Muscle of arm (tissue), 14 donors: ENCODE measurements around the gene KRT34. TPM values are rescaled to one million over a fixed set of nuclear protein-coding genes. Genes with fewer than 3 reads are reported as not detected.
"Not testable (repeated sequence)": the region's sequence is repeated elsewhere in the genome, so short reads cannot be mapped to it uniquely, and the experiment has no call there.

ENCODE experiments used
- DNase-seq: peaks from one replicate; pipeline ENCODE4 v3.0.0-alpha.2; 2013
- long read RNA-seq, 11 donors: transcript quantifications; one replicate each; lab custom pipeline, GENCODE V29; 2026
- polyA plus RNA-seq, 12 donors: library from polyadenylated mRNA; unstranded; fragments of 120-200 nt; gene quantifications; one replicate each; pipeline ENCODE4 v1.2.1, GENCODE V29; 2013; ENCODE audit not compliant: insufficient read length in 12 of 12

The KRT34 gene
- under 1 TPM in 1 of 12 donors, not detected in 11; 0.33 TPM for polyA plus RNA-seq
- long read RNA-seq, donor 1, result 0 reads
- long read RNA-seq, donor 2, result 0 reads
- long read RNA-seq, donor 3, result 0 reads
- long read RNA-seq, donor 4, result 0 reads
- long read RNA-seq, donor 5, result 0 reads
- long read RNA-seq, donor 6, result 0 reads
- long read RNA-seq, donor 7, result 0 reads
- long read RNA-seq, donor 8, result 0 reads
- long read RNA-seq, donor 9, result 0 reads
- long read RNA-seq, donor 10, result 0 reads
- long read RNA-seq, donor 11, result 0 reads

GRCh38 chr17:41381943-41382342 lies at the start of gene KRT34:
Gene KRT34, minus strand, starts transcription at chr17:41382306. Its CDS starts 60 bp downstream, at chr17:41382246.
- DNase-seq, result not testable (repeated sequence)

DNA sequence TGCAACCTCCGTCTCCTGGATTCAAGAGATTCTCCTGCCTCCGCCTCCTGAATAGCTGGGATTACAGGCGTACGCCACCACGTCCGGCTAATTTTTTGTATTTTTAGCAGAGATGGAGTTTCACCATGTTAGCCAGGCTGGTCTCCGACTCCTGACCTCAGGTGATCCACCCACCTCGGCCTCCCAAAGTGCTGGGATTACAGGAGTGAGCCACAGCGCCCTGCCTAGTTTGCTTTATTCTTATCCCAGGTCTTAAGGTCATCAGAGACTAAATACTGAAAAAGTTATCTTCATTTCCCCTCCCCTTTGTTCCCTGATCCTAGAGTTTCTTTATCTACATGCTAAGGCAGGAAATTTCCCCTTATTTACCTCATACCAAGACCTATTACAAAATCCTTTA lies 48.3 kb upstream of the KRT34 start:
- DNase-seq, result not testable (repeated sequence)

- DNase-seq, result no peak
Observed at GRCh38 chr17:41429667-41430066, 47.6 kb upstream of the KRT34 start.

DNA sequence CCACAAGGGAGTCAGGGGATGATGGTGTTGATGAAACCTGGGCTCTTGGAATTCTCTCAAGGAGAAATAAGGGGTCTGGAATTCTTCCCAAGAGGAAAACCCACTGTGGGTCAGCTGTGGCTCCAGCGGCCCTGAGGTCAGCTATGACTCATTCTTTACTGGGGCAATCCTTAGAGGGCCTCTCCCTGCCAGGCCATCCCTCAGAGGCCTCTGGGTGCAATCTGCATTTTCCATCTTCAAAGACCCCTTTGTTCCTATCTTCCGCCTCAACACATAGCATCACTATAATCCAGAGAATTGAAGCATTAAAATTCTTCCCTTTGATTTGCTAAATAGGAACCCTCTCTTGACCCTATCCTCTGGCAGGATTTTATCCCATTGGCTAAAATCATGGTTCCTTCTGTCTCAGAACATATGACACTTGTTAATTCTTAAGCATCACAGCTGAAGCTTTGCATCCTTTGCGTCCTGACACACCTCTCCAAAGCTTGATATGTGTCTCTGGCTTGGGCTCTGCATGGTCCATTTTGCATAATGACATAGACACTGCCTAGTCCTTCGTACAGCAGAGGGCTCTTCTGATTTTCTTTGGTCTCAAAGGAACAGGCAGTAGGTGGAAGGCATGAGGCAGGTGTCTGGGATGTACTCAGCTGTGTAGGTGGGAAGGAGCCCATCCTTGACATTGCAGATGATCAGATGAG lies 46.6 kb upstream of the KRT34 start:
- no peak for DNase-seq

- DNase-seq, result no peak
Observed at GRCh38 chr17:41424111-41424635, 42.1 kb upstream of the KRT34 start, which contains the start of gene KRT37. Gene KRT37, minus strand, starts transcription at chr17:41424585. Its CDS starts 62 bp downstream, at chr17:41424523.

DNA sequence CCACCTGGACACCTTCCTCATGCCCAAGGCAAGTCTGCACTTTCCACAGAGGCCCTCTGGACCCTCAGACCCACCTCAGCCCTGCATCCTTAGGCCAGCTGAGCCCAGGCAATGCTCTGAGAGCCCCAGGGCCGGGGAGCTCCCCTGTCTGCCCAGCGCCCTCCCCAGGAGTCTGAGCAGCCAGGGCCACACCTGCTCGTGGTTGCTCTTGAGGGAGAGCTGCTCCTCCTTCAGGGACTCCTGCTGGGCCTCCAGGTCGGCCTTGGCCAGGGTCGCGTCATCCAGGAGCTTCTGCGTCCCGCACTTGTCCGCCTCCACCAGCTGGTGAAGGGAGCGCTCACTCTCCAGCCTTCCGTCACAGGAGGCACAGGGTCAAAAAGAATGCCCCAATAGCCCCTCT lies 40.5 kb upstream of the KRT34 start:
- not testable (repeated sequence) for DNase-seq

GRCh38 chr17:41421617-41422016 lies 39.5 kb upstream of the KRT34 start:
- no peak for DNase-seq

DNA sequence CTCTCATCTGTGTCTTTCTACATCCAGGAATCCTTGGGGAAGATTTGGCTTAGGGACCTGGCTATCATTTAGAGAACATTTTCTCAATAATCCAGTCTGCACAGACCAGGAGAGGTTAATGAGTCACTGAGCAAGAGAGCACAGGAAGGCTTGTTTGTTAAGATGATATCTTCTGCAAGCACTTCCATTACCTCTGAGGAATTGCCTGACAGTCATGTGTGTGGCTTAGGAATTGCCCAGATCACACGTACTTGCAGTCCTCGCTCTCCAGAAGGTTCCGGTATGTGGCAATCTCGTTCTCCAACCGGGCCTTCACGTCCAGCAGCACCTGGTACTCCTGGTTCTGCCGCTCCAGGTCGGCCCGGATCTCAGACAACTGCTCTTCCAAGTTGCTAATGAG lies 39.0 kb upstream of the KRT34 start:
- DNase-seq, result no peak

DNA sequence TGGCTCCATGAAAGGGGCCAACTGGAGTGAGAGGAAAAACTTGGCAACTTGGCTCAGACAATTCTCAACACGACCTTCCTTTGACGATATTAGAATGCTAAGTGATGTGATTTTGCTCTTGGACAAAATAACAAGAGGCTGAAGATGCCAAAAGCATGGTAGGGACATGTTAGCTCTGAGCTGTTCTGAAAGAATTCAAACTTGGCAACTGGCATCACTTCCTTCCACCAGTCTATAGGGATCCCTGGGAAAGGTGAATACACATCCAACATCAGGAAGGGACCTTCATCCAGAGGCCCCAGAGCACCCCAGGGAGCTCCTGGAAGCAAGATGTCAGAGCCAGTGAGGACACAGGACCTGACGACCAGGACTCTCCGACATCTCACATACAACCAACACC lies 38.0 kb upstream of the KRT34 start:
- DNase-seq, result no peak

GRCh38 chr17:41419716-41420115 lies 37.6 kb upstream of the KRT34 start:
- no peak for DNase-seq

DNA sequence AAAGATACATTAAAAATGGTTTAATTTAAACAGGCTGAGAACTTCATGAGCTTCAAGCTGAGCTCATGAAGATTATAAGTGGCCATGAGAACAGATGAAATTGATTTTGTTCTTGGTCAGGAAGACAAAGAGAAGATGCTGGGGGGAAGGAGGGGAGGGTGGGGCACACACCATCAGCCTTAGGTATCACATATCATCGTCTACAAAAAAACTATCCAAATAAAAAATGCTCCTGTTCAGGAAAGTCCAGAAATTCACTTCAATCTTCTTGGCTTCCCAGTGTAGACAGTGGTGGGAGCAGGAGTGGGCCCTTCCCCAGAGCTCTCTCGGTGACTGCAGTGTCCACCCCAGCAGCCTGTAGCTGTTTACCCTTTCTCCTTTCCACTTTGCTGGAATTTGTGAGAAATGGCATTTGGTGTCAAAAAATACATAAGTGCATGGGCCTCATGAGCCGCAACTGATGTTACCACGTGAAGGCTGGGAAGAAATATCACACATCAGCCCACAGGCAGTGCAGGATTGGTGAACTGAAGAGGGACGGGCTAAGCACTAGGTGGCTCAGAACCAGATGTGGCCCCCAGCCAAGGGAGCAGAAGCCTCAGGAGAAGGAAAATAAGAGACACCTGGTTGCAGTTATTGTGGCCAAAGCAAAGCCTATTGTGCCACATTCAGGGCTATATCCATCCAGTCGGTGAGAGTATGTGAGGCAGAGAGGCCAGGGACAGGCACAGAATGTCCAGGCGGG lies 36.2 kb upstream of the KRT34 start:
- no peak for DNase-seq

DNA sequence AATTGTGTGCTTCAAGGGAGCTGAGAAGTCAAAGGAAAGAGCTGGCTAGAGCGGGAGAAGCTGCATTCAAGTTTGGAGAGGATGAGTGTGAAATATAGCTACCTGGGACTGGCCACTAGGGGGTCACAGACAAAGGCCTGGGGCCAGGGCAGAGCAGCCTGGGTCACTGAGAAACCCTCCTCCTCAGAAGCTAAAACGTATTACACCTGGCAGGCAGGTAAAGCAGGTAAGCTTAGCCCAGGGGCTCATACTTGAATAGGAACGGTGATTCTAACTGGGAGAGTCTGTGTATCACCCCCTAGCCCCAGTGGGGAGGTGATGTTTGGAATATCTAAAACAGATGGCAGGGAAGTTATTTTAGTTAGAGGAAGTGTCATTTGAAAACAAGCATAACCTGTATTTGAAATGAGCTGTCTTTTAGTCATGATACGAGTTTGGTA lies 35.5 kb upstream of the KRT34 start:
- DNase-seq, result no peak

DNA sequence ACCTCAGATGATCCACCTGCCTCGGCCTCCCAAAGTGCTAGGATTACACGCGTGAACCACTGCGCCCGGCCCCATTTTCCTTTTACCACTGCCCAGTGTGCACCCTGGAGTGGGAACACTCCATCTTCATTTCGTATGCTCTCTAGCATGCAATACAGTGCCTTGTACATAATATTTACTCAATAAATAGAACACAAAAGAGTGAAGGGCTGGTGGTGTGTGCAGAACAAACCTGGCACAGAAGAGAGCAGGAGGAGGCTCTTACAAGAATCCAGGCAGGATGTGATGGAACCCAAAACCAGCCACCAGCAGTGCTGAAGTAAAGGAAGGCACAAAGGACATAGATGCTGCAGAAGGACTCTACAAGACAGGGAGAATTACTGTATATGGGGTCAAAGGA lies 35.0 kb upstream of the KRT34 start:
- no peak for DNase-seq

DNA sequence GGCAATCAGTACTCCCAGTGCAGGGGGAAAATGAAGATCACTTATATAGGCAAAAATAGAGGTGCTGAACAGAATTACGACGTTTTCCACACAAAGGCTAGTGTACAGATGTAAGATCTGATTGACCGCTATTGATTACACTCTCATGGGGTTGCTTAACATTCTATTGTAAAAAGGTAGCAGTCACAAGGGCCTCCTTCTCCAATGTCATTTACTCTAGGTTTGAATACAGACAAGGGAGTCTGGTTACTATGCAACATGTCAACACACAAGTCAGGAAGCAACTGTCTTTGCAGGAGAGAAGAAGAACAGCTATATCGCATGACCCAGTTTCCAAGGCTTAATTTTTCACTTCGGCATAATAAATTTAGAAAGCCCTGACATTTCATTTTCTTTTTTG lies 34.4 kb upstream of the KRT34 start:
- DNase-seq, result no peak

GRCh38 chr17:41415833-41416335 lies 33.8 kb upstream of the KRT34 start:
- no peak for DNase-seq

DNA sequence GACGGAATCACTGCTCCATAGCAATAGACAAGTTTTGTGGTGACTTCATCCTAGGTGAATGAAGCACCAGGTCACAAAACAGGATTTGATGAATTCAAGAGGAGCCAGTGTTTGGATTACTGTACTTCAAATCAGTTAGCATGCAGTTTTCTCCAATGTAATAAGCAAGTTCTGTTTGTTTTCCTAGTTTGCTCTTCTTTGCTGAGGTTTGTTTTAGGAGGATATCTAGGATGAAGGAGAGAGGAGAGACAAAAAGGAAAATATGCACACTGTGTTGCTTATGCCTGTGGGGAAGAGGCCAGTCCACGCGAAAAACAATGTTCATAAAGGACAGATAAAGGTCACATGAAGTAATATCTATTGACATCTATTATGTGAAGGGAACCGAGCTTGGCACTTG lies 33.3 kb upstream of the KRT34 start:
- no peak for DNase-seq

DNA sequence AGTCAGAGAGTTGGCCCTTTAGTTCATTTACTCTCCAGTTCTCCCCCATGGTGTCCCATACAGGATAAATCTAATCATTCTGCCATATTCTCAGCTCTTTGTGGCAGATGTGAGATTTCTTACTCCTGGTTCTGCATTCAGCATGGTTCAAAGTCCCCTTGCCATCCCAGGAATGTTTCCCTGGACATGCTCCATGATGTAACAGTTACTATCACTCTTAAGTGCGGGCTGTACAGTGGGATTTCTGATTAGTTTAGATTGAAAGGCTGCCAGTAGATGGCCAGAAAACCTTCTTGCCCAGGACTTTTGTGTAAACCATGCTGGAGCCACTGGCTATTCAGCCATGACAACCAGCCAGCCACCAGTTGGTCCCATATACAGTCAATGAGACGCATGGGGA lies 31.9 kb upstream of the KRT34 start:
- no peak for DNase-seq

DNA sequence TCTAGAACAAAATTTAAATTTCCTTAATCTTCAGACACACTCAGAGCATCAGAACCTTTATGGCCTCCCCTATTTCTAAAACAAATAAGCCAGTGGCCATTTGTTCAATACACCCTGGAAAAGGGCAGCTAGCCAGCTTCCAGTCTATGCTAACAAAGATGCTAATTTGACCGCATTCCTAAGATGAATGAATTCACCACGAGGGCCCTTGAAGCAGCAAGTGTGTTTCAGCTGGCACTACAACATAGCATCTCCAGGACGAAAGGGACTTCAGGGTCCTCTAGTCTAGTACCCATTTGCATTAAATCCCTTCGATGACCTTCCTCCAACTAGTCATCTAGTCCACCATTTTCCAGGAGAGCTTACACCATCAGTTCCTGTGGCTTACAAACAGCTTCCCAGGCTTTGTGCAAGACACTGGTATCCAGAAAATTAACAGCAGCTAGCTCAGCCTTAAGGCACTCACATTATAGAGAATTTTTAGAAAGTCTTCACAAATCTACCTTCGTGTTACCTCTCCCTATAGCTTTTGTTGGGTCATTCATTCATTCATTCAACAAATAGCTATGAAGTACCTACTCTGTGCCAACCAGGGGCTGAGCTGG lies 31.3 kb upstream of the KRT34 start:
- no peak for DNase-seq

DNA sequence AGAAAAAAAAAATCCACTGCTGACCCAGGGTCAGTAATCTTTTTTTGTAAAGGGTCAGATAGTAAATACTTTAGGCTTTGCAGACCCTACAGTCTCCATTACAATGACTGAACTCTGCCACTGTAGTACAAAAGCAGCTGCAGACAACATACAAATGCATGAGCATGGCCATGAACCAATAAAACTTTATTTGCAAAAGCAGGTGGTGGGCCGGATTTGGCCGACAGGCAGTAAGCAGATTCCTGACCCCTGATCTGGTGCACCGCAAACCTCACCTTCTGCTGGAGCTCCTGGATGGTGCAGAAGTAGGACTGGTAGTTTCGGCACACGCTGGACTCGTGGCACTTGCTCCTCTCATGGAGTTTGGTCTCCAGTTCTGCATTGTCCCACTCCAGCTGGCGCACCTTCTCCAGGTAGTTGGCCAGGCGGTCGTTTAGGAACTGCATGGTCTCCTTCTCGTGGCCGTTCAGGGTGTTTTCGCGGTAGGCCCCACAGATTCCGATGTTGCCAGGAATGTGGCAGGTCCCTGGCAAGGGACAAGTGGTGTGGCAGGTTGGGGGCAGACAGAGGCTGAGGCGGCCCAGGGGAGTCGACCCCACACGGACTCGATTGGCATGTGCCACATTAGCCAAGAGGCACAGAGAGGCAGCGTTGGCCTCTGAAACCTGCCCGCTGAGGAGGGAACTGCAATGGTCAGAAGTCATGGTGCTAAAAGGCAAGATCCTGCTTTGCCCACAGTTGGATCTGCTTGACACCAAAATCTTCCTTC lies 29.1 kb upstream of the KRT34 start:
- no peak for DNase-seq

DNA sequence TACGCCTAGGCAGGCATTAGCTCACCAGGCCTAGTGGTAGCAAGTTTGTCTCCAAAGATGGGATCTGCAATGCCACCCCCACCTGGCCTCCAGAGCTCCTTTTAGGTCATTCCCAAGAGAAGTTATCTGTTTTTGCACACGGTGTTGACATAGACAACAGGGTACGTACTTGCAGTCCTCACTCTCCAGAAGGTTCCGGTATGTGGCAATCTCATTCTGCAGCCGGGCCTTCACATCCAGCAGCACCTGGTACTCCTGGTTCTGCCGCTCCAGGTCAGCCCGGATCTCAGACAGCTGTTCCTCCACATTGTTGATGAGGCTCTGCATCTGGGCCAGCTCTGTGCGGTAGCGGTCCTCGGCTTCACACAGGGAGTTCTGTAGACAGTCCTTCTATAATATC lies 25.1 kb upstream of the KRT34 start:
- no peak for DNase-seq

DNA sequence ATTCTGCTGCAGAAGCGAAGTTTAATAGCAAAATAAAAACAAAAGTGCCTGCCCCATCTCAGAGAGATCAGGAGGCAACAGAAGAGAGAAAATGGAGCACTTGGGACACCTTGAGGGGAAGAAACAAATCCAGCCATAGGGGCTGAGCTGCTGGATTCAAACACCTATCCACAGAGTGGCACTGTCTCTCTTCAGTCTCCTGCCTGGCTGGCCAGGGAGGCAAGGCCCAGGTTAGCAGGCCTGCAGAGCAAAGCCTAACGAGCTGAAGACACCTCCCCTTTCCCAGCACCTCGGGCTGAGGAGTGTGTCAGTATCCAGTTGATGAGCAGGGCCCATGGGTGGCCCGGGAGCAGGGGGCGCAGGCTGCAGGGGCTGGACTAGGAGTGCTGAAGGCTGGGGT lies 24.1 kb upstream of the KRT34 start:
- DNase-seq, result no peak
